GM21423 (cell line): ENCODE measurements around the gene HSPA6.
"Not testable (repeated sequence)": the region's sequence is repeated elsewhere in the genome, so short reads cannot be mapped to it uniquely, and the experiment has no call there.

ENCODE experiments used
- ATAC-seq: cut with Tn5 transposase; IDR thresholded peaks from one replicate; pipeline ENCODE4 v1.9.1; 2021; ENCODE audit warnings: mild to moderate bottlenecking, moderate library complexity; ENCODE audit not compliant: unreplicated experiment

Gene HSPA6

DNA sequence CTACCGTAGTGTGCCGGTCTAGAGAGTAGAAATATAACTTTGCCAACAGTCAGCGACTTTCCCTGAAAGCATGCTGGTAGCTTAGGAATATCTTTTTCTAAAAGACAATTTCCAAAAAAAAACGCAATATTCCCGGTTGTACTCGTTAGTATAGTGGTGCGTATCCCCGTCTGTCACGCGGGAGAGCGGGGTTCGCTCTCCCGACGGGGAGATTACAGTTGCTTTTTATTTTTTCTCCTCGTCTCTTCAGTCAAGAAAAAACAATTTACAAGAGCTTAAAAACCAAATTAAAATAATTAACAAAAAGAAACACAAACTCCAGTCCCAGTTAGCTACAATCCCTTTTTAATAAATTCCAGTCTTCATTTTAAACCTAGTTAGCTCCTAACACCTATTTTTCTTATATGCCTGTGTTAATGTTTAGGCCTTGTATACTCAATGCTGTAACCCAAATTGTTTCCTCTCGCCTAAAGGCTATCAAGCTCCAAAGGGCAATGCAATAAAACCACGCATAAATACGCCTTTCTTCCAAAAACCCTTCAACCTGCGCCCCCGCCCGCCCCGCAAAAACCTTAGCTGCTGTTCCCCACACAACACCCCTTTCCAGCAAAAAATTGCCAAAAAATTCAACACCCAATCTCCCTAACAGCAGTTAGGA is 7.8 kb downstream of the HSPA6 start:
- ATAC-seq: no peak

DNA sequence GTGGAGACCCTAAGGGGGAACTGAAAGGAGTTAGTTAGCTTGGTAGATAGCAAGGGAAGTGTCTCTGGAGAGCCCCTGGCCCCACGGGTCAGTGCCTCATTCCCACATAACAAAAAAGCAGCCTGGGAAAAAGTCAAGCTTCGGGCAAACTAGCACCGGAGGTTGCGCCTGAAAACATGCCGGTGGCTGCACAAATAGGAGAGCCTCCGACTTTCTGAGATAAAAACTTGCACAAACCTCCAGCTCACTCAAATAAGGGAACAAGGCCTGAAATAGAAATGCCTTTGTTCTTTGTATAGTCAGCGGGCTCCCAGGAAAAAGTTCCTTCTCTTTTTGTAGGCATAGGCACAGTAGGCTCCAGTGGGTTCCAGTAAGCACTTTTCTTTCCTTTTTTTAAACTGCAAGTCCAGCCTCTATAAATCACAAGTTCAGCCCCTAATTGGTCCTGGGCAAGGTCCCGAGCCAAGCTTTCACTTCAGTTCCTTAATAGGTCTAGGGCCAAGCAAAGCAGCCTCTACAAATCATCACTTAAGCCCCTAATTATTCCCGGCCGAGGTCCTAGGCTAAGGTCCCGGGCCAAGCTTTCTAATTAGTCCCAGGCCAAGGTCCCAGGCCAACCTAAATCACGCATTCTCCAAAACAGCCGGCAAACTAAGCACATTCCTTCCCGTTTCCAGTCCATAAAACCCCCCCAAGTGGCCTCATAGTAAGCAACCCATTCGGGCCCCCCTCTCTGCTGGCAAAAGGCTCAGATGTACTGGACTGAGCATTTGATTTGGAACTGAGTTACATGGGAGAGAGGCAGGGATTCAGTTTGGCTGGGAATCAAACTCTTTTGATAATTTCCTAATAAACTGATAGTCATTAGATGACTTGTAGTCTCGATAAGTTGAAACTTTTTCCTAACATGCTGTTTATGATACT is 8.6 kb downstream of the HSPA6 start:
- ATAC-seq: not testable (repeated sequence)

DNA sequence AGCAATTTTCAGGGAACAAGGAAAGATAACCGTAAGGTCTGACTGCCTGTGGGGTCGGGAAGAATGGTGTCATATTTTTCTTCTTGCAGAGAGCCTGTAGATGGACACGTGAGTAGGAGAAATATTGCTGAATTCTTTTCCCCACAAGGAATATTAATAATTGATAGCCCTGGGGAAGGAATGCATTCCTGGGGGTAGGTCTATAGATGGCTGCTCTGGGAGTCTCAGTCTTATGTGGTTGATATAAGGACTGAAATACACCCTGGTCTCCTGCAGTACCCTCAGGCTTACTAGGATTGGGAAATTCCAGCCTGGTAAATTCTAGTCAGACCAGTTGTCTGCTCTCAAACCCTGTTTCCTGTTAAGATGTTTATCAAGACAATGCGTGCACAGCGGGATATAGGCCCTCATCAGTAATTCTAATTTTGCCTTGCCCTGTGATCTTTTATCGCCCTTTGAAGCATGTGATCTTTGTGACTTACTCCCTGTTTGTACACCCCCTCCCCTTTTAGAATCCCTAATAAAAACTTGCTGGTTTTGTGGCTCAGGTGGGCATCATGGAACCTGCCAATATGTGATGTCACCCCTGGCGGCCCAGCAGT is 12.8 kb downstream of the HSPA6 start:
- not testable (repeated sequence) for ATAC-seq

DNA sequence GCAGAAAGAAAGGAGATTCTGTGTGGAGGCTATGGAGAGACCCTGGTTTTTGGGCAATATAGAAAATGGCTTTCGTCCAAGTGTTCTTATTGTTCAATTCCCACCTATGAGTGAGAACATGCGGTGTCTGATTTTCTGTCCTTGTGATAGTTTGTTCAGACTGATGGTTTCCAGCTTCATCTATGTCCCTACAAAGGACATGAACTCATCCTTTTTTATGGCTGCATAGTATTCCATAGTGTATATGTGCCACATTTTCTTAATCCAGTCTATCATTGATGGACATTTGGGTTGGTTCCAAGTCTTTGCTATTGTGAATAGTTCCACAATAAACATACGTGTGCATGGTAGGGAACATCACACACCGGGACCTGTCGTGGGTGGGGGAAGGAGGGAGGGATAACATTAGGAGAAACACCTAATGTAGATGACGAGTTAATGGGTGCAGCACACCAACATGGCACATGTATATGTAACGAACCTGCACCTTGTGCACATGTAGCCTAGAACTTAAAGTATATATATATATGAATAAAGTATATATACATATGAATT is 14.7 kb downstream of the HSPA6 start:
- ATAC-seq: not testable (repeated sequence)

DNA sequence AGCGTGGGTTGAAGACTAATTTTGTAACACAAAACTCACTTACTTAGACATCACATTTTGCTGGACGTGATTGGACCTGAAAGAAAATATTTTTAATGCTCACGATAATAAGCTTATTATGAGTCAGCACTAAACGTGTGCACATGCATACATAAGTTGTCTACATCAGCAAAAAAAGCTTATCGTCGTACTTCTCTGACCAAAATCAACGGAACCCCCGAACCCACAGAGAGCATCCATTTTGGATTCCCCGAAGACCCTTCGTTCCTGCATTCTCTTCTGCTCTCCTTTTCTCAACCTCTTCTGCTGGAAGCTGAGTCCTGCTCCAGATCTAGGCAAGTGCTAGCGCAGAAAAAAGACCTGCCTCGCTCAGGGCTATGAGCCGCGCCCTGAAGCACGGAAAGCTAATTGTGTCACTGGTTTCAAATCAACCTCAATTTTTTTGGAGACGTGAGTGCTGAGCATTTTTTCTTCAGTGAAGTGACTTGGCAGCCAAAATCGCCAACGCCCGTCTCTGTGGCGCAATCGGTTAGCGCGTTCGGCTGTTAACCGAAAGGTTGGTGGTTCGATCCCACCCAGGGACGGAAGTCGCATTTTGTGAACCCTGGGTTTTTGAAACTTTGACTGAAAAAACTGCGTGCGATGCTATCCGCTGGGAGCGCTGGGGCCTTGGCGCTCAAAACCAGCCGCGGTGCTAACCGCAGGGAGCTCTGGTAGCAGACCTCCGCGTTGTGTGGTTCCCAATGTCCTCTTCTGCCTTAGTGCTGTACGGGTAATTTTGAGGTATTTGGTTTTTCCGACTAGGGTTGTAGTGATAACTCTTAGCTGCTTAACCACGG is 15.6 kb downstream of the HSPA6 start:
- ATAC-seq: peak; percentile 51

DNA sequence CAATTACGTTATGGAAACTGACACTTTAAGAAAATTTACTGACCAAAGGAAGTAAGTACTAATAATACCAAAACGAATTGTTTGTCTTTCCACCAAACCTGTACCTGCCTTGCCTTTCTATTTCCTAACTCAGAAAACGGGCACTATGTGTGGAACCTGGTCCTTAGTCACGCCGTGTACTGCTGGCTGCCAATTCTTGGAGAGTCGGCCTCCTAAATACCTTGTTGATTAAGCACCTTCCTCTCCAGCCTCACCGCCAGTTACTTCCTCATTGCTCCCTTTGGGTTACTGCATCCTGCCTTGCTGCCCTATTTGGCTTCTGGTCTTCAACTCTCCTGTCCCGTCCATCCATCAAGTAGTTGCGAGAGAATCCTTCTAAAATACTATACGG is 16.2 kb downstream of the HSPA6 start:
- ATAC-seq: not testable (repeated sequence)

DNA sequence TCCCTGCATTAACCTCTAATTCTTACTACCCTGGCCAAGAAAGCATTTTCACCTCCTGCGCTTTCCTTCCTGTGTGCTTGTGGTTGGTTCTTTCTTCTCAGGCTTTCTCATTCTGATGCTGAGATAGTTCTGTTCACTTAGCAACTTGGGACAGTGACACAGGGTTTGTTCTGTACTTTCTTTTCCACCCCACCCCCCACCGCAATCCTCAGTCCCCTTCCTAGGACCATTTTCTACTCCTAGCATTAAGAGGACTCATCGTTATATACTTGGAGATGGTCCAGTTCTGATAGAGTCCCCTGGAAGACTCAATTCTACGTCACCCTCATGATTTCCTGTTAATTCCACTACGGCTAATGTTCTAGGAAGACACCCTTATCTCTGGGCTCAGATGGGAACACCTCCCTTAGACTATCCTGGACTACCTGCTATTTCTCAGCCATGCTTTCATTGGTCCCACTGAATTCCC is 17.8 kb downstream of the HSPA6 start:
- peak; percentile 59 for ATAC-seq

DNA sequence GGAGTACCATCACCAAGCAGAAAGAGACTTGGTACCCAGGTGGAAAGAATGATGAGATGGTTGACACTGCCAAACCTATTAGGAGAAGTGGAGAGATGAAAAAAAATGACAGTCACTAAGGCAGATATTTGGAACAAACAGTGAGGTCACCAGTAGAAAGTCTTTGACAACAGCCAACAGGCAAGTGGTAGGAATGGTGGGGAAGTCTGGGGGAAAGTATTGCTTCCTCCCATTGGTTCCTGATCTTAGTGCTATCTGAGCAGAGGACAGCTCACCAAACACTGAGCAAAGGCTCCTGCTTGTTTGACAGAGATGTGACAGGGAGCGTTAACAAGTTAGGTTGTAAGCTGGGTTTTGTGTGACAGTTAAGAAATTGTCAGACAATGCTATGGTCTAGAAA is 18.8 kb downstream of the HSPA6 start:
- not testable (repeated sequence) for ATAC-seq

DNA sequence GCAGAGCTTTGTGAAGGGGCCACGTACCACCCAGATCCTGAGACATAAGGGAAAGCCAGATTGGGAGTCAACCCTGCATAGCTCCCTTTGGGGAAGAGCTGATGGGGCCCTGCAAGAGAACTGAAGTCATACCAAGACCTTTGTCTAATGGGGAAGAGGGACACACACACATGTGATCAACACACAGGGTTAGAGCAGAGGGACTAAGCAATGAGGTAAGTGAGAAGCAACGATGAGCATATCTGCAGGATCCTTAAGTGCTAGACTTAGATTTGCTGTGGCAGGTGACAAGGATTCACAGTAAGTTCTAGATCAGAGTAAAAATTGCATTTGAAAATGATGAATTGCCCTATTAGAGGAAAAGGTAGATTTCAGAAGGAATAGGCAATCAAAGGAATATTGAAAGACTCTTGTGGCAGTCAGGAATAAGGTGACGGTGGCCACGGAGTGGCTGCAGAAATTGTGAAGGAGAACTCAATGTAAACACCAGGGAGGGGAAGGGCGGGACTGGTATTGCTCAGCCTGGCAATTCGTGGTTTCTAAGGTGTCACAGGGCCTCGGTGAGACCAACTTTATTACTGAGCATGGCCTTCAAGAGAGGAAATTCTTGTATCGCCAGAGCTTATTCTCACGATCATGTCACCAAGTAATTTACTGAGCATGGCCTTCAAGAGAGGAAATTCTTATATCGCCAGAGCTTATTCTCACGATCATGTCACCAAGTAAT is 20.8 kb downstream of the HSPA6 start:
- ATAC-seq: not testable (repeated sequence)

DNA sequence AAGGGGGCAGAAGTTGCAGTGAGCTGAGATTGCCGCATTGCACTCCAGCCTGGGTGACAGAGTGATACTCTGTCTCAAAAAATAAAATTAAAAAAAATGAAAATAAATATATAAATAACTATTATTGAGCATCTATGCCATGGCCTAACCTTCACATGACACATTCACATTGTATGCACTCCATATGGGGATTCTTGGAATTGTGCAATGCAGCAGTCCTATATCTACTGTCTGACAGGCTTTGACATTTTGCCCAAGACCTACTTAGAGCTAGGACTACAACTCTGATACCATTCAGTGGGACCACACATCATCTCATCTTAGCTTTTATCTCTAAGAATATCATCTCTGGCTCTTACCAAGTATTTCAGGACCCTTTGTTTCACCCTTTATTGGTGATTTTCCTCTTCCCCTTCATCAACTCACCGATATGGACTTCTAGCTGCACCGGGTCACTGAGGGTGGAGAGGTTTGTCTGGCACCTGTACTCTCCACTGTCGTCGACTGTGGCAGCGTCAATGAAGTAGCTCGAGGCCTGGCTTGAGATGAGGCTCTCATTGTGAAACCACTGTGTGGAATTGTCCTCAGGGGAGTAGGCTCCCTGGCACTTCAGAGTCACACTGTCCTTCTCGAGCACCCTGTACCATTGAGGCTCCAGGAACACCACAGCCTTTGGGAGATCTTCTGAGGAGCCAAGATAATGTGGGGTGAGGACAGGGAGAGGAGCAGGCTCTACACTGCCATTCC is 23.8 kb downstream of the HSPA6 start:
- not testable (repeated sequence) for ATAC-seq

DNA sequence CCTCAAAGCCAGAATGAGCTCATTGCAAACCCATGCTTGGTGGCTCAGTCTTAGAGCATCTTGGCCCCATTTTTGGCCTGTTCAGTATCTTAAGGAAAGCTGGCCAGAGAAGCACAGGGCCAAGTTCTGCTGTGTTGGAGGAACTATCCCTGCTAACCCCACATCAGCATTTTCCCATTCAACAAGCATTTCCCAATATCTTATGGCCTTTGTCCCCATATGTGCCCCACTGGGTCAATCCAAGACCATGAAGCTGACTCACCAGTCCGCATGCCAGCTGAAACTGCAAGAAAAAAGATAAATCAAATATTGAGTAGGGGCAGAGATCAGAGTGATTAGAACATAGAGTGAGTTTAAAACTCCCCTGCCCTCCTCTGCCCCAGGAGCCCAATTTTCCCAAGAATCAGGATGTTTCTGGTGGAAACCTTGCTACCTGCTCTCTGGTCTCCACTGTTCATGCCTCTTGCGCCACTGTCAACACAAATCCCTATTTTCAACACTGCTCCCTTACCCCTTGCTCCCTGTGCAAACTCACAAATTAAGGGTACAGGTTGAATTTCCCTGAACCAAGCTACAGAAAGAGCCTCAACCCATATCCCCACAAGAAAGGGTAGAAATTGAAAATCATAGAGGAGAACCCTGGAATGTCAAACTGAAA is 24.5 kb downstream of the HSPA6 start:
- not testable (repeated sequence) for ATAC-seq

DNA sequence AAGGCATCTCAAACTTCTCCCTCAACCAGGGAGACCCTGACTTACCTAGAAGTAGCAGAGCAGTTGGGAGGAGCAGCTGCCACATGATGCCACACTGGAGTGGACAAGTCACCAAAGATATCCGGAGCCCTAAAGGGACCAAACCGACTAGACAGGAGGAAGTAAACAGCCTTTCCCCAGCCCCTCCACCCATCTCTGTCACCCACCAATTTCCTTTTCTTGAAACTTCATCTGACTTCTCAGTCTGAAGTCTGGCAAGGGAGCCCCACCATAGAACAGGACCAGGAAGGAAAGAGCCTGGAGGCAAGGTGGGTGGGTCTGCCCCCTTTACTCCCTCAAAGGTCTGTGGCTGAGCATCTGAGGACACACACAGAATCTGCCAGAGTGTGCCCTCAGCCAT is 25.3 kb downstream of the HSPA6 start, which contains the start of gene FCGR3A:
Gene FCGR3A (minus strand): TSS at position 167 of the 400 bp plus-strand sequence. CDS start 82 bp downstream, at position 85.
- ATAC-seq: no peak

DNA sequence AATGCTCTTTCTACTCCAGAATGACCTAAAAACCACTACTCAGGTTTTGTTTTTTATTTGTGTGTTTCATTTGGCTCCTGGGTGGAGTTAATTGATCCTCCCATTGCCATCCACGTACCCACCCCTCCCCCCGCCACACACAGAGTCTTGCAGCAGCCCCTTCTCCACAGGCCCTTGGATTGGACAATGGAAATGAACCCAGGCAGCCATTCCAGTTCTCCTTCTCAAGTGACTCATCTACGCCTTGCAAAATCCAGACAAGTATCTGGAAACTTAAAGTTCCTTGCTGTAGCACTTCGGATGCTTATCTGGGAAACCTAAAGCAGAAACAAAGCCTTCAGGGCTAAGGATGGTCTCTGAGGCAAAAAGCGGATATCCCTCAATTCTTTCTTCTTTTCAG is 26.6 kb downstream of the HSPA6 start:
- not testable (repeated sequence) for ATAC-seq

DNA sequence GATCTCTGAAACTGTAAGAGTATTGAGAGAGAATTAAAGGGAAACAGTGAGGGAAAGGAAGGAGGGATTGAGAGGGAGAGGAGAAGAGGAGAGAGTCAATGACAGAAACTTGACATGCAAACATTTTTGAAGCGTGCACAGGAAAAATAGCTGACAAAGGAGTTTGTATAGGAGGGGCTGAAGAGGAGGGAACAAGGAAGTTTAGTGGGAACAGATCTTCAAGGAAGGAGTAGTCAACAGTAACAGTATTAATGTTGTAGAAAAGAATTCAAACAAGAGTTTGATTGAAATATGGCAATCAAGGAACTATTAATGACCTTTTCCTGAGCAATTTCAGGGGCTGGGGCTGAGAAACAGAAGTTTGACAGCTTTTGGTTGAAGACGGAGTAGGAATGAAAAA is 29.3 kb downstream of the HSPA6 start:
- not testable (repeated sequence) for ATAC-seq

DNA sequence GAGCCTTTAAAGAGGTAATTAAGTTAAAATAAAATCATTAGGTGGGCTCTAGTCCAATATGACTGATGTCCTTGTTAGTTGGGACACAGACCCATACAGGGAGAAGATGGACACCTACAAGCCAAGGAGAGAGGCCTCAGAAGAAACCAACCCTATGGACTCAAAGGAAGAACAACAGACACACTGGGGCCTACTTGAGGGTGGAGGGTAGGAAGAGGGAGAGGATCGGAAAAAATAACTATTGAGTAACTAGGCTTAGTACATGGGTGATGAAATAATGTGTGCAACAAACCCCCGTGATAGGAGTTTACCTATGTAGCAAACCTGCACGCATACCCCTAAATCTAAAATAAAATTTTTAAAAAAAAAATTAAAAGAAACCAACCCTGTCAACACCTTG is 30.0 kb downstream of the HSPA6 start:
- ATAC-seq: not testable (repeated sequence)

DNA sequence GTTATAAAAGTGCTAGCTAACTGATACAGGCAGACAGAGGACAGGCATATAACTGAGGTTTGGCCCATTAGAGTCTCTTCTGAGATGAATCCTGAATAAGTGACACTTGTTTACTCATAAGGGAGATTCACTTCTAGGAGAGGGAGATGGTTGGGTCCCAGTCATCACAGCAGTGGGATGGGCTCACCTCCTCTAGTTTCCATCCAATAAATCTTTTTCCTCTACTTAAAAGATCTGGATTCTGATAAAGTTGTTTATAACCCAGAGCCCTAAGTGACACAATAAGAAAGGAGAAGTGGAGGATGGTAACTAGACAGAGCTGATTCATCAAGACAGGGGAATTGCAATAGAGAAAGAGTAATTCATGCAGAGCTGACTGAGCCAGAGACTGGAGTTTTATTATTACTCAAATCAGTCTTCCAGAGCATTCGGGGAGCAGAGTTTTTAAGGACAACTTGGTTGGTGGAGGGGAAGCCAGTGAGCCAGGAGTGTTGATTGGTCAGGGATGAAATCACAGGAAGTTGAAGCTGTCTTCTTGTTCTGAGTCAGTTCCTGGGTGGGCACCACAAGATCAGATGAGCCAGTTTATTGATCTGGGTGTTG is 30.6 kb downstream of the HSPA6 start:
- not testable (repeated sequence) for ATAC-seq

DNA sequence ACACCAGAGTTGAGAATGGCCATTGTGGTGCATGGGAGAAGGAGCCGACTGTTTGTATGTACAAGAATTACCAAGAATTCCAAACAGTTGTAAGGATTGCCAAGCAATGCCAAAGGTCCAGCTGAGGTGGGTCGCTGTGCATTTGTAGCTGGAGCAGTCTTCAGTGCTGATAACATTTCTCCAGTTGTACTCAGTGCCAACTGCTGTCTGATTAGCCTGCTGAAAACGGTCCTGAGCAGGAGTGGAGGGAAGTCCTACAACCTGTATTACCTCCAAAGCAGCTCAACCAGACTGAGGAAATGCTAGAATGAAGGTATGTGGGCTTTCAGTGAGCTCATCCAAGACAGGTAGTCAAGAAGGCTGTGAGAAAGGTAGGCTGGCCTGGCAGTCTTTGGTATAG is 31.8 kb downstream of the HSPA6 start:
- not testable (repeated sequence) for ATAC-seq

DNA sequence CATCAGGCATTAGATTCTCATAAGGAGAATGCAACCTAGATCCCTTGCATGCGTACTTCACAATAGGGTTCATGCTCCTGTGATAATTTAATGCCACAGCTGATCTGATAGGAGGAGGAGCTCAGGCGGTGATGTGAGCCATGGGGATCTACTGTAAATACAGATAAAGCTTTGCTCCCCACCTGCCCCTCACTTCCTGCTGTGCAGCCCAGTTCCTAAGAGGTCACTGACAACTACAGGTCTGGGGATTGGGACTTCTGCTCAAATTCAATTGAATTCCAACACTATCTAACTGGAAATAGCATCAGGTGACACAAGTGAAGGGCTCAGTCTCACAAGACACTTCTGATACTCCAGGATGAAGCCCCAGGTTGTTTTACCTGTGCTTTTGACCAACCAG is 32.6 kb downstream of the HSPA6 start:
- ATAC-seq: not testable (repeated sequence)
